ENCODE results near the gene LRCH3.
"Not testable (repeated sequence)": the region's sequence is repeated elsewhere in the genome, so short reads cannot be mapped to it uniquely, and the experiment has no call there.

- TF ChIP-seq CTCF (IDR thresholded peaks at IDR 0.05; ENCODE audit: insufficient read depth, low read depth, low read length); EZH2 (IDR thresholded peaks at IDR 0.05; ENCODE audit: insufficient read depth, low read length): not testable (repeated sequence)
These were observed 96.5 kb downstream of the LRCH3 start for GRCh38 chr3:197887430-197888053.
